ENCODE results near the gene GGA3.

The GGA3 gene

DNA sequence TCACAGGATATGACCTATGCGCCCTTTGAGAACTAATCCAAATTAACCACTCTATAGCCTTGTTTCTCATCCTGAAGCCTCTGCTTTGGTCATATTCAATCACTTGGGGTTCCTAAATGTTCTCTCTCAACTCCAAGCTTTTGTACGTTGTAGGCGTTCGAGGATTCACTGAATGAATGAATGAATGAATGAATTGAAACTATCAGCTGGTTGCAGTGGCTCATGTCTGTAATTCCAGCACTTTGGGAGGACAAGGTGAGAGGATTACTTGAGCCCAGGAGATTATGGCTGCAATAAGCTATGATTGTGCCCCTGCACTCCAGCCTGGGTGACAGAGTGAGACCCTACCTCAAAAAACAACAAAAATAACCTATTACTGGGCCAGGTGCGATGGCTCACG, 72.8 kb downstream of the GGA3 start:
- TF ChIP-seq EZH2phosphoT487 (IDR thresholded peaks at IDR 0.05; ENCODE audit: borderline replicate concordance, low read length), result no peak
- TF ChIP-seq, protein P1, sequence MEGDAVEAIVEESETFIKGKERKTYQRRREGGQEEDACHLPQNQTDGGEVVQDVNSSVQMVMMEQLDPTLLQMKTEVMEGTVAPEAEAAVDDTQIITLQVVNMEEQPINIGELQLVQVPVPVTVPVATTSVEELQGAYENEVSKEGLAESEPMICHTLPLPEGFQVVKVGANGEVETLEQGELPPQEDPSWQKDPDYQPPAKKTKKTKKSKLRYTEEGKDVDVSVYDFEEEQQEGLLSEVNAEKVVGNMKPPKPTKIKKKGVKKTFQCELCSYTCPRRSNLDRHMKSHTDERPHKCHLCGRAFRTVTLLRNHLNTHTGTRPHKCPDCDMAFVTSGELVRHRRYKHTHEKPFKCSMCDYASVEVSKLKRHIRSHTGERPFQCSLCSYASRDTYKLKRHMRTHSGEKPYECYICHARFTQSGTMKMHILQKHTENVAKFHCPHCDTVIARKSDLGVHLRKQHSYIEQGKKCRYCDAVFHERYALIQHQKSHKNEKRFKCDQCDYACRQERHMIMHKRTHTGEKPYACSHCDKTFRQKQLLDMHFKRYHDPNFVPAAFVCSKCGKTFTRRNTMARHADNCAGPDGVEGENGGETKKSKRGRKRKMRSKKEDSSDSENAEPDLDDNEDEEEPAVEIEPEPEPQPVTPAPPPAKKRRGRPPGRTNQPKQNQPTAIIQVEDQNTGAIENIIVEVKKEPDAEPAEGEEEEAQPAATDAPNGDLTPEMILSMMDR (IDR thresholded peaks at IDR 0.05; ENCODE audit: low read depth, low read length, poor library complexity, severe bottlenecking), result no peak
- Histone ChIP-seq H4K20me1 (ENCODE audit: control insufficient read depth, insufficient read depth, low read depth, low read length) (no peaks in the 10 kb centered on the region), H3K27me3 (ENCODE audit: control insufficient read depth, low read length) (0 out of 2 replicates have a peak, but pooled peaks cover 2% of the 10 kb centered on the region), H3F3A (ENCODE audit: control insufficient read depth, insufficient read depth) (no peaks in the 10 kb centered on the region), H3K4me1 (ENCODE audit: control insufficient read depth, low read length) (peaks cover 2% of the 10 kb centered on the region), H3K79me2 (ENCODE audit: control insufficient read depth, low read length) (peaks cover 2% of the 10 kb centered on the region; the same call in 1 of the 2 replicates), H3K4me3 (ENCODE audit: low read length) (no peak overlapping the region), H3K27ac (ENCODE audit: low read depth, low read length) (no peak overlapping the region), H3K9me2 (replicated peaks; ENCODE audit: control insufficient read depth, low read length) (no peaks in the 10 kb centered on the region), H3K36me3 (ENCODE audit: control insufficient read depth, low read length) (no peaks in the 10 kb centered on the region), H3K9me3 (ENCODE audit: control insufficient read depth, insufficient read depth, low read length) (no peaks in the 10 kb centered on the region), H3K4me2 (ENCODE audit: low read length) (no peak overlapping the region)
